ENCODE results near the gene EEF1B2.
"Not testable (repeated sequence)": the region's sequence is repeated elsewhere in the genome, so short reads cannot be mapped to it uniquely, and the experiment has no call there.

Gene EEF1B2

DNA sequence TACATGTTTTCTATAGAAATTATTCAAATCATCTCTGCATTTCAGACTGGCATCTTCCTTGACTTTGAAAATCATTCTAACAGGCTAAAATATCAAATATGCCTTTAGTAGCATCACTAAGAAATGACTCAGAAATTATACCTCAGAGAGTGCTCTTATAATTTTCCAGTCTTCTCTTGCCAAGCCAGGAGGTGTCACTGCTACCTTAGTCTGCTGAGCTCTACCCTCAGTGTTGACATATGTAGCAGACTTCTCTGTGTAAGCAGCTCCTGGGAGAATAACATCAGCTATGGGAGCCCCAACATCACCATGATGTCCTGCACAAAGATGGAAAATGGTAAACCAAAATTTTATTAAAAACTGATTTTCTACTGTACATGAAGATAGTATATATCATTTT, 32.0 kb upstream of the EEF1B2 start:
- no peak for DNase-seq (ENCODE audit: low read depth, low spot score)
- no peak overlapping the region for H3K4me3 ChIP-seq (ENCODE audit: insufficient read length, low read depth)
- TF ChIP-seq ZNF274 (IDR thresholded peaks at IDR 0.05; ENCODE audit: low read depth, low read length), result no peak
- TF ChIP-seq YY1 (IDR thresholded peaks at IDR 0.05; ENCODE audit: insufficient read depth, insufficient read length), result no peak
- no peak for TF ChIP-seq SUZ12 (IDR thresholded peaks at IDR 0.05; ENCODE audit: extremely low read depth, insufficient read depth, insufficient read length)
- no peak overlapping the region for H3K9ac ChIP-seq (ENCODE audit: insufficient read length, low read depth)
- no peaks in the 10 kb centered on the region for H3K4me1 ChIP-seq (ENCODE audit: insufficient read depth, insufficient read length)
- H3K9me3 ChIP-seq (ENCODE audit: insufficient read depth, low read length), result no peaks in the 10 kb centered on the region
- H3K36me3 ChIP-seq (ENCODE audit: insufficient read depth, insufficient read length, low read length), result peaks cover 92% of the 10 kb centered on the region
- H3K27me3 ChIP-seq (ENCODE audit: insufficient read depth, insufficient read length), result no peaks in the 10 kb centered on the region

DNA sequence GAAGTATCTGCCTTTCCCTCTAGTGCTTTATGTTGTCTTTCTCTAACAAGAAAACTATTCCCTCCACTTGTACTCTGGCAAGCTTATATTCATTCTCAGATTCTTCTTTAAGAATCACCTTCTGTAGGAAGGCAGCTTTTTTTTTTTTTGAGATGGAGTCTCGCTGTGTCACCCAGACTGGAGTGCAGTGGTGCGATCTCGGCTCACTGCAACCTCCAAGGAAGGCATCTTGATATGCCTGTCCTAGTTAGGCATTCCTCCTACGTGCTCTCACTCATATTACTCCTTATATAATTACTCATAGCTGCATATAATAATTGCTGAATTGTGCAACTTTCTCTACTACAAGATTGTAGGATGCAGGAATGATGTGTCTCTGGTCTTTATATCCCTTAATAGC, 16.2 kb upstream of the EEF1B2 start:
- Histone ChIP-seq H3K36me3 (ENCODE audit: insufficient read depth, insufficient read length, low read length) (peaks cover 98% of the 10 kb centered on the region), H3K9ac (ENCODE audit: insufficient read length, low read depth) (no peak overlapping the region), H3K9me3 (ENCODE audit: insufficient read depth, low read length) (no peaks in the 10 kb centered on the region), H3K4me3 (ENCODE audit: insufficient read length, low read depth) (no peak overlapping the region), H3K27me3 (ENCODE audit: insufficient read depth, insufficient read length) (no peaks in the 10 kb centered on the region), H3K4me1 (ENCODE audit: insufficient read depth, insufficient read length) (no peaks in the 10 kb centered on the region)
- no peak for DNase-seq (ENCODE audit: low read depth, low spot score)
- TF ChIP-seq SUZ12 (IDR thresholded peaks at IDR 0.05; ENCODE audit: extremely low read depth, insufficient read depth, insufficient read length), result no peak
- TF ChIP-seq YY1 (IDR thresholded peaks at IDR 0.05; ENCODE audit: insufficient read depth, insufficient read length), result no peak
- no peak for TF ChIP-seq ZNF274 (IDR thresholded peaks at IDR 0.05; ENCODE audit: low read depth, low read length)

DNA sequence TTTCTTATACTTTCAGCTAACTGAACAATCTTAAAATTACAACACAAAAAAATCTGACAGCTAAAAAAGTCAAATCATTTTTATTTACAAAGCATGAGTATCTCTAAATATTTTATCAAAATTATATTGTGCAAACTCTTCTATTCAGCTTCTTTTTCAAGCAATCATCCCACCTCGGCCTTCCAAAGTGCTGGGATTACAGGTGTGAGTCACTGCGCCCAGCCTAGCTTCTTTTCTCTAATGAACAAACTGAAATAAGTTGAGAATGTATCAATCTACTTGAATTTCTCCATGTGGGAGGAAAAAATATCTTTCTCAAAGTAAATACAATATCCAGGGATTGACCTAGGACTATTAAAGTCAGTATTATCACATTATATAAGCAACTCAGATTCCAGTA, 15.3 kb upstream of the EEF1B2 start:
- DNase-seq (ENCODE audit: low read depth, low spot score), result no peak
- Histone ChIP-seq H3K9me3 (ENCODE audit: insufficient read depth, low read length) (no peaks in the 10 kb centered on the region), H3K9ac (ENCODE audit: insufficient read length, low read depth) (no peak overlapping the region), H3K36me3 (ENCODE audit: insufficient read depth, insufficient read length, low read length) (peaks cover 99% of the 10 kb centered on the region), H3K4me1 (ENCODE audit: insufficient read depth, insufficient read length) (no peaks in the 10 kb centered on the region), H3K4me3 (ENCODE audit: insufficient read length, low read depth) (no peak overlapping the region), H3K27me3 (ENCODE audit: insufficient read depth, insufficient read length) (no peaks in the 10 kb centered on the region)
- no peak for TF ChIP-seq ZNF274 (IDR thresholded peaks at IDR 0.05; ENCODE audit: low read depth, low read length)
- TF ChIP-seq SUZ12 (IDR thresholded peaks at IDR 0.05; ENCODE audit: extremely low read depth, insufficient read depth, insufficient read length), result no peak
- no peak for TF ChIP-seq YY1 (IDR thresholded peaks at IDR 0.05; ENCODE audit: insufficient read depth, insufficient read length)

DNA sequence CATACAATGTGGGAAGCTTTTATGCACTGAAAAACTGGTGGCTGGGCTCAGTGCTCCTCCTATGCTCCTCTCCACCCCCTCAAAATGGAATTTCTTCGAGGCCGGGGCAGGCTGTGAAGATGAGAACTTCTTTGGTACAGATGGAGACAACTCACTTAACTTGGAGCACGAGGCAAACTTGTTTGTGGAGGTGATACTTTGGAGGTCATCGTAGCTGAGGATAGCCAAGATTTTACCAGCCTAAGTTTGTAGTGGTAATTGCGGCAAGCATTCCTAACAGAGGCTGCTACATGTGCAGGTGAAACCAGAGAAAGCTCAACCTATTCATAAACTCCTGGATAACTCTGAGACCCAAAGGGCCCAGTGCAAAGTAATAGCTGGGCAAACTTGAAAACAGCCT, 14.0 kb upstream of the EEF1B2 start:
- H3K27me3 ChIP-seq (ENCODE audit: insufficient read depth, insufficient read length), result no peaks in the 10 kb centered on the region
- no peaks in the 10 kb centered on the region for H3K9me3 ChIP-seq (ENCODE audit: insufficient read depth, low read length)
- H3K36me3 ChIP-seq (ENCODE audit: insufficient read depth, insufficient read length, low read length), result peaks cover 98% of the 10 kb centered on the region
- DNase-seq (ENCODE audit: low read depth, low spot score), result no peak
- TF ChIP-seq SUZ12 (IDR thresholded peaks at IDR 0.05; ENCODE audit: extremely low read depth, insufficient read depth, insufficient read length) (no peak), ZNF274 (IDR thresholded peaks at IDR 0.05; ENCODE audit: low read depth, low read length) (no peak), YY1 (IDR thresholded peaks at IDR 0.05; ENCODE audit: insufficient read depth, insufficient read length) (no peak)
- no peak overlapping the region for H3K4me3 ChIP-seq (ENCODE audit: insufficient read length, low read depth)
- H3K4me1 ChIP-seq (ENCODE audit: insufficient read depth, insufficient read length), result no peaks in the 10 kb centered on the region
- H3K9ac ChIP-seq (ENCODE audit: insufficient read length, low read depth), result no peak overlapping the region

DNA sequence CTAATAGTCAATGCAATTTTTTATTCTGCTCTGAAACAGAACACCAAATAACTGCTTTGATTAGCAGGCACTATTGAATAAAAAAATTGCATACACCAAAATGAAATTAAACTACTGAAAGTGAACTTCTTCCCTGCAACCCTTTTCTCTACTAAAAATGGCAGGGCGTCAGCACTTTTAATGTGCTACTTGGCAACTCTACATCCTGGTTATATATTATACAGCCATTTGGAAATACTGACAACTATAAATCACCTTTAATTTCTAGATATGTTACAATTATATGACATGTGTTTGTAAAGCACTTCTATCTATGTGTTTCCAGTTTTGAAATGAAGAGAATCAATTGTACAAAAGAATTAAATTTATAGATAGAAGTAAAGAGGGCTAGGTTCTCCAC, 10.4 kb upstream of the EEF1B2 start:
- H3K4me1 ChIP-seq (ENCODE audit: insufficient read depth, insufficient read length), result peaks cover 4% of the 10 kb centered on the region
- no peaks in the 10 kb centered on the region for H3K27me3 ChIP-seq (ENCODE audit: insufficient read depth, insufficient read length)
- no peak for DNase-seq (ENCODE audit: low read depth, low spot score)
- no peak overlapping the region for H3K9ac ChIP-seq (ENCODE audit: insufficient read length, low read depth)
- H3K36me3 ChIP-seq (ENCODE audit: insufficient read depth, insufficient read length, low read length), result peaks cover 78% of the 10 kb centered on the region
- H3K9me3 ChIP-seq (ENCODE audit: insufficient read depth, low read length), result no peaks in the 10 kb centered on the region
- no peak overlapping the region for H3K4me3 ChIP-seq (ENCODE audit: insufficient read length, low read depth)
- no peak for TF ChIP-seq ZNF274 (IDR thresholded peaks at IDR 0.05; ENCODE audit: low read depth, low read length)

DNA sequence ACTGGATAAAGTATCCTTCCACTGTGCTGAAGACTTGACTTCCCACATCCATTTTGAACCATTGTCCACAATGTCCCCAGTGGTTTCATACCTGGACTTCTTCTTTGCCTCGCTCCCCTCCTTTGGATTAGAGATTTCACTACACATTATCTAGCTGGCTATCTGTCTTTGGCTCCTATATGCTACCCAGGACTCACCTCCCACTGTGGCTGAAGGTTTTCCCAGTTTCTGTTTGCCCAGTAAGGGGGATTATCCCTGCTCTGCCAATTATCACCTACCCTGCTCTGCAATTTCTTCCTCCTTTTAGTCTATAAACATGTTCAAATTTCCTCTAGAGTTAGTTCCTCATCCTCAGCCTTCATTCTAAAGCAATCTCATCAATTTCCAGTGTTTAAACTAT, 9.5 kb upstream of the EEF1B2 start:
- TF ChIP-seq SUZ12 (IDR thresholded peaks at IDR 0.05; ENCODE audit: extremely low read depth, insufficient read depth, insufficient read length) (no peak), ZNF274 (IDR thresholded peaks at IDR 0.05; ENCODE audit: low read depth, low read length) (no peak), YY1 (IDR thresholded peaks at IDR 0.05; ENCODE audit: insufficient read depth, insufficient read length) (no peak)
- no peak overlapping the region for H3K4me3 ChIP-seq (ENCODE audit: insufficient read length, low read depth)
- H3K9ac ChIP-seq (ENCODE audit: insufficient read length, low read depth), result no peak overlapping the region
- H3K36me3 ChIP-seq (ENCODE audit: insufficient read depth, insufficient read length, low read length), result peaks cover 70% of the 10 kb centered on the region
- peaks cover 4% of the 10 kb centered on the region for H3K4me1 ChIP-seq (ENCODE audit: insufficient read depth, insufficient read length)
- no peak for DNase-seq (ENCODE audit: low read depth, low spot score)
- H3K9me3 ChIP-seq (ENCODE audit: insufficient read depth, low read length), result no peaks in the 10 kb centered on the region
- H3K27me3 ChIP-seq (ENCODE audit: insufficient read depth, insufficient read length), result no peaks in the 10 kb centered on the region

DNA sequence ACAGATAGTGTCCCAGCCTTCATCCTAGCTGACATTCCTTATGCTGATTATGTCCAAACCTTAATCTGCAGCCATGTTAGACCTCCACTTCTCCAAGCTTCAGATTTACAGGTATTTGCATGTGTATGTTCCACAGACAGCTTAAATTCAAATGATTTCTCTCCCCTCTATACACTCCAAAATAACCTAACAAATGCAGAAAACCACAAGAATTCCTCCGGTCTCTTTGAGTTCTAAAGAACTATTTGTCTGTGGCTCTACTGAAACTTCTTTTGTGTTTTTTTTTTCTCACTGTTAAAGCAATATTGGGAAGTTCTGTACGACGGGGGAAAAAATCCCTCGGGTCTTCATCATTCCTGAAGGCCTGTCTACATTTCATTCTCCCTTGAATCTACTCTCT, 9.1 kb upstream of the EEF1B2 start:
- Histone ChIP-seq H3K36me3 (ENCODE audit: insufficient read depth, insufficient read length, low read length) (peaks cover 68% of the 10 kb centered on the region), H3K4me1 (ENCODE audit: insufficient read depth, insufficient read length) (peaks cover 4% of the 10 kb centered on the region), H3K9ac (ENCODE audit: insufficient read length, low read depth) (no peak overlapping the region), H3K9me3 (ENCODE audit: insufficient read depth, low read length) (no peaks in the 10 kb centered on the region), H3K27me3 (ENCODE audit: insufficient read depth, insufficient read length) (no peaks in the 10 kb centered on the region), H3K4me3 (ENCODE audit: insufficient read length, low read depth) (no peak overlapping the region)
- DNase-seq (ENCODE audit: low read depth, low spot score), result no peak
- TF ChIP-seq YY1 (IDR thresholded peaks at IDR 0.05; ENCODE audit: insufficient read depth, insufficient read length), result no peak

DNA sequence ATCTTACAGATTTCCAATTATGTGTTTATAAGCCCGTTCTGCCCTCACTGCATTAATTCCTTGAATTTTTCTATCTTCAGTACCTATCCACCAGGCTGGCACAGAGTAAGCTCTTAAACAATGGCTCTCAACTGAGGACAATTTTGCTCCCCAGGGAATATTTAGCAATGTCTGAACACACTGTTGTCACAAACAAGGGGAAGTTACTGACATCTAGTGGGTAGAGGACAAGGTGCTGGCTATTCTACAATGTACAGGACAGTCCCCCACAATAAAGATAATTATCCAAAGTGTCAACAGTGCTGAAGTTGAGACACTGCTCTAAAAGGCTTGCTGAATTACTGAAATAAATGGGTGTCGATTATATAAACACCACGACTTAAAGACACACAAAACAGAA, 5.5 kb upstream of the EEF1B2 start:
- peaks cover 4% of the 10 kb centered on the region for H3K4me1 ChIP-seq (ENCODE audit: insufficient read depth, insufficient read length)
- H3K9ac ChIP-seq (ENCODE audit: insufficient read length, low read depth), result no peak overlapping the region
- H3K27me3 ChIP-seq (ENCODE audit: insufficient read depth, insufficient read length), result no peaks in the 10 kb centered on the region
- no peak for DNase-seq (ENCODE audit: low read depth, low spot score)
- H3K36me3 ChIP-seq (ENCODE audit: insufficient read depth, insufficient read length, low read length), result peaks cover 41% of the 10 kb centered on the region
- H3K9me3 ChIP-seq (ENCODE audit: insufficient read depth, low read length), result no peaks in the 10 kb centered on the region
- no peak overlapping the region for H3K4me3 ChIP-seq (ENCODE audit: insufficient read length, low read depth)
- no peak for TF ChIP-seq ZNF274 (IDR thresholded peaks at IDR 0.05; ENCODE audit: low read depth, low read length)
- TF ChIP-seq YY1 (IDR thresholded peaks at IDR 0.05; ENCODE audit: insufficient read depth, insufficient read length), result no peak
- no peak for TF ChIP-seq SUZ12 (IDR thresholded peaks at IDR 0.05; ENCODE audit: extremely low read depth, insufficient read depth, insufficient read length)

DNA sequence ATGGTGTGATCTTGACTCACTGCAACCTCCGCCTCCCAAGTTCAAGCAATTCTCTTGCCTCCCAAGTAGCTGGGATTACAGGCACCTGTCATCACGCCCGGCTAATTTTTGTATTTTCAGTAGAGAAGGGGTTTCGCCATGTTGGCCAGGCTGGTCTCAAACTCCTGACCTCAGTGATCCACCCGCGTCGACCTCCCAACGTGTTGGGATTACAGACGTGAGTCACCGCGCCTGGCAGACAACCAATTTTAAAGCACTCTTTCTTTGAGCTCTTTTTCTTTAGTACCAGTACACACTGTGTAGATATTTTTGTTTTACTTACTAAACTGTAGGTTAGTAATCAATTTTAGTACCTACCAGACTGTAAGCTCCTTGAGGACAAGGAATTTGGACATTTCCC, 2.7 kb upstream of the EEF1B2 start:
- H3K4me1 ChIP-seq (ENCODE audit: insufficient read depth, insufficient read length); H3K9ac ChIP-seq (ENCODE audit: insufficient read length, low read depth); DNase-seq (ENCODE audit: low read depth, low spot score); H3K4me3 ChIP-seq (ENCODE audit: insufficient read length, low read depth); H3K9me3 ChIP-seq (ENCODE audit: insufficient read depth, low read length); H3K27me3 ChIP-seq (ENCODE audit: insufficient read depth, insufficient read length): not testable (repeated sequence)
- peaks cover 39% of the 10 kb centered on the region for H3K36me3 ChIP-seq (ENCODE audit: insufficient read depth, insufficient read length, low read length)

Measured in NT2/D1 (cell line).